ENCODE measurements around the gene BCL11B.

BCL11B gene

GRCh38 chr14:99171396-99171795, 100.6 kb downstream of the BCL11B start:
- DNase-seq (ENCODE audit: low spot score), result no peak

GRCh38 chr14:99169776-99170356, 102.1 kb downstream of the BCL11B start:
- H3K4me3 ChIP-seq, result no peak overlapping the region
- no peak for TF ChIP-seq CTCF (IDR thresholded peaks at IDR 0.05)
- DNase-seq (ENCODE audit: low spot score), result no peak
- H3K27ac ChIP-seq, result no peak overlapping the region

More at GRCh38 chr14:99171396-99171795, 100.6 kb downstream of the BCL11B start:
- TF ChIP-seq CTCF (IDR thresholded peaks at IDR 0.05), result no peak
- Histone ChIP-seq H3K4me3 (no peak overlapping the region), H3K27ac (no peak overlapping the region)

GRCh38 chr14:99168330-99168729, 103.7 kb downstream of the BCL11B start:
- Histone ChIP-seq H3K4me3 (no peak overlapping the region), H3K27ac (no peak overlapping the region)
- no peak for DNase-seq (ENCODE audit: low spot score)
- TF ChIP-seq CTCF (IDR thresholded peaks at IDR 0.05), result no peak

GRCh38 chr14:99166506-99166905, 105.5 kb downstream of the BCL11B start:
- no peak for TF ChIP-seq CTCF (IDR thresholded peaks at IDR 0.05)
- no peak overlapping the region for H3K27ac ChIP-seq
- no peak for DNase-seq (ENCODE audit: low spot score)
- no peak overlapping the region for H3K4me3 ChIP-seq

- no peak for DNase-seq (ENCODE audit: low spot score)
- Histone ChIP-seq H3K4me3 (no peak overlapping the region), H3K27ac (no peak overlapping the region)
- TF ChIP-seq CTCF (IDR thresholded peaks at IDR 0.05), result no peak
These were observed 107.3 kb downstream of the BCL11B start for GRCh38 chr14:99164712-99165111.

- no peak for TF ChIP-seq CTCF (IDR thresholded peaks at IDR 0.05)
- no peak overlapping the region for H3K4me3 ChIP-seq
- no peak overlapping the region for H3K27ac ChIP-seq
- DNase-seq (ENCODE audit: low spot score), result no peak
These were observed 108.6 kb downstream of the BCL11B start for GRCh38 chr14:99163446-99163845.

All from coronary artery (tissue), 2 donors.